ENCODE measurements around the gene PLEKHA6.

The PLEKHA6 gene

DNA sequence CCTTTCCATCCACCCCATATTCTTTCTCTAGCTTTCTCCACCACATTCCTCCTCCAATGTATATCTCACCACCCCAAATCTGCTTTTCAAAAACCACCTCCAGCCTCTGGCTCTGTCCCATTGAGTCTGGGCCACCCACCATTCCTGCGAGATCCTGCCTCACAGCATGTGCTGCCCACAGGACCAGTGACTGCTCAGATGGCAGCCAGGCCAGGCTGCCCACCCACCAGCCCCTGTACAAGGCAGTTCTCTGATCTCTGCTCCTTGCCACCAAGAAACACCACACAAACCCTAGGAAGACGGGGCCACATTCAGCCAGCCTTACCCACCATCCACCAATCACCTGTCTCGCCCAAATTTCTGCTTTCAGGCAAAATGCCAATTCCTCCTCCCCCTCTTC, 53.7 kb downstream of the PLEKHA6 start:
- Histone ChIP-seq H3K27ac (no peak overlapping the region), H3K4me3 (no peak overlapping the region)
- TF ChIP-seq, protein P1, sequence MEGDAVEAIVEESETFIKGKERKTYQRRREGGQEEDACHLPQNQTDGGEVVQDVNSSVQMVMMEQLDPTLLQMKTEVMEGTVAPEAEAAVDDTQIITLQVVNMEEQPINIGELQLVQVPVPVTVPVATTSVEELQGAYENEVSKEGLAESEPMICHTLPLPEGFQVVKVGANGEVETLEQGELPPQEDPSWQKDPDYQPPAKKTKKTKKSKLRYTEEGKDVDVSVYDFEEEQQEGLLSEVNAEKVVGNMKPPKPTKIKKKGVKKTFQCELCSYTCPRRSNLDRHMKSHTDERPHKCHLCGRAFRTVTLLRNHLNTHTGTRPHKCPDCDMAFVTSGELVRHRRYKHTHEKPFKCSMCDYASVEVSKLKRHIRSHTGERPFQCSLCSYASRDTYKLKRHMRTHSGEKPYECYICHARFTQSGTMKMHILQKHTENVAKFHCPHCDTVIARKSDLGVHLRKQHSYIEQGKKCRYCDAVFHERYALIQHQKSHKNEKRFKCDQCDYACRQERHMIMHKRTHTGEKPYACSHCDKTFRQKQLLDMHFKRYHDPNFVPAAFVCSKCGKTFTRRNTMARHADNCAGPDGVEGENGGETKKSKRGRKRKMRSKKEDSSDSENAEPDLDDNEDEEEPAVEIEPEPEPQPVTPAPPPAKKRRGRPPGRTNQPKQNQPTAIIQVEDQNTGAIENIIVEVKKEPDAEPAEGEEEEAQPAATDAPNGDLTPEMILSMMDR (IDR thresholded peaks at IDR 0.05), result no peak
- DNase-seq (ENCODE audit: low spot score), result no peak

DNA sequence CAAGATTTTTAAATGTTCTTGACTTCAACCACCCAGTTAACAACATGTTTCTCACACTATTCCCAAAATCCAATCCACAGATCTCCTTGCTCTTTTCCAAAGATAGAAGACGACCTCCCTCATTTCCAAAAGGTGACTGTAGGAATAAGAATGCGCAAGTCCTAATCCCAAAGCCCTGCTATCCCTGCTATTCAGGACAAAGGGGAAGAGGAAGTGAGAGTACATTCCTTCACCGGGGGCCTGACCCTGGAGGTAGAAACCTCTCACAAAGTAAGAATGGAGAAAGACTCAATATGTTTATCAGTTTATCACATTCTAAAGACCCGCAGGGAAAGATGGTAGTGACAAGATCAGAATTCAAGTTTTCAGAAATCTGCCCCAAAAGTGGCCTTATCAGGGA, 55.7 kb downstream of the PLEKHA6 start:
- TF ChIP-seq, protein P1 (IDR thresholded peaks at IDR 0.05), result no peak
- DNase-seq (ENCODE audit: low spot score), result no peak
- H3K4me3 ChIP-seq, result no peak overlapping the region
- no peak overlapping the region for H3K27ac ChIP-seq

GRCh38 chr1:204302769-204303168, 57.0 kb downstream of the PLEKHA6 start:
- no peak for DNase-seq (ENCODE audit: low spot score)
- TF ChIP-seq, protein P1 (IDR thresholded peaks at IDR 0.05), result no peak
- Histone ChIP-seq H3K27ac (no peak overlapping the region), H3K4me3 (no peak overlapping the region)

- TF ChIP-seq, protein P1 (IDR thresholded peaks at IDR 0.05), result no peak
- Histone ChIP-seq H3K27ac (peak overlapping the region in 1 of 2 donors; percentile 56), H3K4me3 (no peak overlapping the region)
- no peak for DNase-seq (ENCODE audit: low spot score)
Measured at GRCh38 chr1:204301171-204301957, 58.4 kb downstream of the PLEKHA6 start.

- TF ChIP-seq, protein P1 (IDR thresholded peaks at IDR 0.05), result no peak
- DNase-seq (ENCODE audit: low spot score), result no peak
- H3K4me3 ChIP-seq, result no peak overlapping the region
- no peak overlapping the region for H3K27ac ChIP-seq
Measured at GRCh38 chr1:204299814-204300365, 59.8 kb downstream of the PLEKHA6 start.

DNA sequence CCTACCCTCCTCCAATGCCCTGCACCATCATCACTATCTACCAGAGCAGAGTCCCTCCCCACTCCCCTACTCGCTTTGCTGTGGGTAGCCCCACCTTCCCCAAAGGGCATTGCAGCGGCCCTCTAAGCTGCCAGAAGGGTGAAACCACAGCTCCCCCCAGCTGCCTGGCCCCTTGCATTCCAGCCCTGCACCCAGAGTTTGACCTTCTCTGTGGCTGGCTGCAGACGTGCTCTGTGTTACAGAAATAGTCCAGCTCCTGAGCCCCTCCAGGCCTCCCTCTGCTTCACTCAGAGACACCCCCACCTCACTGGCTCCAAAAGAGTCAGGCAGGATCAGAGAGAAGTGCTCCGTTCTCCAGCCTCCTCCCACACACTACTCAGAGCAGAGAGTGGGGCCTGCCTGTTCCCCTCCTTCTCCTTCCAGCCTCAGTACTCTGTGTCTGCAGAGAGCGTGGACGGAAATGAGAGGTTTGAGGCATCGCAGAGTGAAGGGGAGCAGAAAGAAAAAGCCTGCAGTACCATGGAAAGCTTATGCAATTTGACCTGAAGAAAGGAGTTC, 63.2 kb downstream of the PLEKHA6 start:
- Histone ChIP-seq H3K27ac (peak overlapping the region in 1 of 2 donors; percentile 29), H3K4me3 (no peak overlapping the region)
- DNase-seq (ENCODE audit: low spot score), result no peak
- TF ChIP-seq, protein P1 (IDR thresholded peaks at IDR 0.05), result no peak
